Endothelial cell (in vitro differentiated cells): ENCODE data around the gene NRG2. TPM values are rescaled to one million over a fixed set of nuclear protein-coding genes. Genes with fewer than 3 reads are reported as not detected.

Experiments used
- DNase-seq: peaks from one replicate; pipeline ENCODE4 v3.0.0; 2021; ENCODE audit warnings: low spot score
- H3K27ac Mint-ChIP-seq: one replicate; pipeline ENCODE4 v1.8.0; 2021; ENCODE audit warnings: mixed read lengths, inconsistent platforms; ENCODE audit not compliant: unreplicated experiment
- H3K27me3 Mint-ChIP-seq: one replicate; pipeline ENCODE4 v1.8.0; 2021; ENCODE audit warnings: mild to moderate bottlenecking, moderate library complexity, mixed read lengths, inconsistent platforms; ENCODE audit not compliant: unreplicated experiment
- H3K36me3 Mint-ChIP-seq: one replicate; pipeline ENCODE4 v1.8.0; 2021; ENCODE audit warnings: mild to moderate bottlenecking, low read depth, mixed read lengths, inconsistent platforms; ENCODE audit not compliant: unreplicated experiment
- H3K4me1 Mint-ChIP-seq: one replicate; pipeline ENCODE4 v1.8.0; 2021; ENCODE audit warnings: mild to moderate bottlenecking, mixed read lengths, inconsistent platforms; ENCODE audit not compliant: unreplicated experiment
- H3K4me3 Mint-ChIP-seq: one replicate; pipeline ENCODE4 v1.8.0; 2021; ENCODE audit warnings: mild to moderate bottlenecking, mixed read lengths, inconsistent platforms; ENCODE audit not compliant: unreplicated experiment
- H3K9me3 Mint-ChIP-seq: one replicate; pipeline ENCODE4 v1.8.0; 2021; ENCODE audit warnings: mixed read lengths, inconsistent platforms; ENCODE audit not compliant: unreplicated experiment
- total RNA-seq: library from RNA; stranded (reverse); fragmentation: NEBNext Ultra II Directional; extraction: Animal tissue kit (Norgen Biotek cat#: 25700); gene quantifications from one replicate; pipeline ENCODE4 v1.2.1, GENCODE V29; 2021; ENCODE audit not compliant: unreplicated experiment
- TF ChIP-seq, protein P1 (sequence below): fragments of 200-600 bp; sonication (generic); IDR thresholded peaks from one replicate; pipeline ENCODE4 v1.5.0; 2021; ENCODE audit warnings: antibody characterized with exemption; ENCODE audit not compliant: unreplicated experiment

The NRG2 gene
- total RNA-seq, 1 donor from 2014 or later: not detected

DNA sequence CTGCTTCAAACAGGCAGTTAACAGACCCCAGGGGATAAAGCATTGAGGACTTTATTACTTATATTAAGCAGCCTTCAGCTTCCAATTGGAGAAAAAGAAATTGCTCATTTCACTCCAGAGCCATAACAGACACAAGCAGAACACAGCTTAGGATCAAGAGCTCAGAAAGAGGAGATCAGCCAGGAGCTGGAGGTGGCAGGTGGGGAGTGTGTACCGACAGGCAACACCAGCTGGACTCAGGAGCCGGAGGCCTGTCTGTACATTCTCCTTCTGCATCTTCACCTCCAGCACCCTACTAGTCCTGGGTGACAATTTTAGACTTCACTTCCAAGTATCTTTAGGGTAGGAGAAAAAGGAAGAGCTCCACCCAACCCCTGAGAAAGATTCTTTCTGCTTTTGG lies 35.8 kb downstream of the NRG2 start:
- H3K9me3 Mint-ChIP-seq: no peaks in the 10 kb centered on the region
- H3K4me1 Mint-ChIP-seq: no peaks in the 10 kb centered on the region
- TF ChIP-seq, protein P1, sequence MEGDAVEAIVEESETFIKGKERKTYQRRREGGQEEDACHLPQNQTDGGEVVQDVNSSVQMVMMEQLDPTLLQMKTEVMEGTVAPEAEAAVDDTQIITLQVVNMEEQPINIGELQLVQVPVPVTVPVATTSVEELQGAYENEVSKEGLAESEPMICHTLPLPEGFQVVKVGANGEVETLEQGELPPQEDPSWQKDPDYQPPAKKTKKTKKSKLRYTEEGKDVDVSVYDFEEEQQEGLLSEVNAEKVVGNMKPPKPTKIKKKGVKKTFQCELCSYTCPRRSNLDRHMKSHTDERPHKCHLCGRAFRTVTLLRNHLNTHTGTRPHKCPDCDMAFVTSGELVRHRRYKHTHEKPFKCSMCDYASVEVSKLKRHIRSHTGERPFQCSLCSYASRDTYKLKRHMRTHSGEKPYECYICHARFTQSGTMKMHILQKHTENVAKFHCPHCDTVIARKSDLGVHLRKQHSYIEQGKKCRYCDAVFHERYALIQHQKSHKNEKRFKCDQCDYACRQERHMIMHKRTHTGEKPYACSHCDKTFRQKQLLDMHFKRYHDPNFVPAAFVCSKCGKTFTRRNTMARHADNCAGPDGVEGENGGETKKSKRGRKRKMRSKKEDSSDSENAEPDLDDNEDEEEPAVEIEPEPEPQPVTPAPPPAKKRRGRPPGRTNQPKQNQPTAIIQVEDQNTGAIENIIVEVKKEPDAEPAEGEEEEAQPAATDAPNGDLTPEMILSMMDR: no peak
- no peak overlapping the region for H3K27ac Mint-ChIP-seq
- no peak for DNase-seq
- no peaks in the 10 kb centered on the region for H3K36me3 Mint-ChIP-seq
- H3K27me3 Mint-ChIP-seq: peaks cover 1% of the 10 kb centered on the region
- H3K4me3 Mint-ChIP-seq: no peak overlapping the region

DNA sequence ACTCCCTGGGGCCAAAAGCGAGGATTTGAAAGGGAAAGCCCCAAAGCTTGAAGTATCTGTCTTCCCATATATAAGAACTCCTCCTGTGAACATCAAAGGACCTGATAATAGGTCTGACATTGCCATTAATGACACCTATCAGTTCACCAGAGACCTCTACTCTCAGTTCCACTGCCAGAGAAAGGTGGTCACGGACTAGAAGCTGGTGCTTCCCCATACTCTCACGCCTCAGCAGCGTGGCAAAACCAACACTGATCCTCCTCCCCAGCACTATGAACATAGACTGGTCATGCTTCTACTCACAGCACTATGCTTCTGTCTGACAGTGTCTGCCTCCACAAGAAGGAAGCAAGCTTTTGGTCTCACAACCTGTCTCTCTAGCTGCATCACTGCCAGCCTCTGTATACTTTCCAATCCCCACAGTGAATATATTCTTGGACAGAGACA lies 37.9 kb downstream of the NRG2 start:
- H3K27ac Mint-ChIP-seq: no peak overlapping the region
- H3K4me1 Mint-ChIP-seq: no peaks in the 10 kb centered on the region
- TF ChIP-seq, protein P1: no peak
- peaks cover 5% of the 10 kb centered on the region for H3K27me3 Mint-ChIP-seq
- no peaks in the 10 kb centered on the region for H3K9me3 Mint-ChIP-seq
- H3K4me3 Mint-ChIP-seq: no peak overlapping the region
- no peaks in the 10 kb centered on the region for H3K36me3 Mint-ChIP-seq
- no peak for DNase-seq

DNA sequence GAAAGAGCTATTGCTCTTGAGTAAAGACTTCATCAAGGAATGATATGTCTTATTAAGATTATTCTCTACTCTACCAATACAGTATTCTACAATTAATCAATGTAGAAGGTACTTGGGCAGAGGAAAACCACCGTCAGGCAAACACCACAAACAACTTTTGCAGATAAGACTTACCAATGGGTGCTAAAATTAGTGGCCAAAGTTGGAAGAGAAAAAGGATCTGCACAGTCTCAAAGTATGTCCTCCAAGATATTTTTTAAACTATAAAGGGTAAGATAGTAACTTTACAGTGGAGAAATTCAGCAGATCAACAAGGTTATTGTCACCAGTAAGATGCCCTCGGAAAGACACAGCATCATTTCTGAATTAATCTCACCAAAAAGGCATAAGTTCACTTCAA lies 38.9 kb downstream of the NRG2 start:
- DNase-seq: no peak
- Mint-ChIP-seq H3K36me3 (no peaks in the 10 kb centered on the region), H3K4me1 (no peaks in the 10 kb centered on the region), H3K4me3 (no peak overlapping the region), H3K27me3 (peaks cover 5% of the 10 kb centered on the region), H3K9me3 (no peaks in the 10 kb centered on the region), H3K27ac (no peak overlapping the region)
- TF ChIP-seq, protein P1: no peak

DNA sequence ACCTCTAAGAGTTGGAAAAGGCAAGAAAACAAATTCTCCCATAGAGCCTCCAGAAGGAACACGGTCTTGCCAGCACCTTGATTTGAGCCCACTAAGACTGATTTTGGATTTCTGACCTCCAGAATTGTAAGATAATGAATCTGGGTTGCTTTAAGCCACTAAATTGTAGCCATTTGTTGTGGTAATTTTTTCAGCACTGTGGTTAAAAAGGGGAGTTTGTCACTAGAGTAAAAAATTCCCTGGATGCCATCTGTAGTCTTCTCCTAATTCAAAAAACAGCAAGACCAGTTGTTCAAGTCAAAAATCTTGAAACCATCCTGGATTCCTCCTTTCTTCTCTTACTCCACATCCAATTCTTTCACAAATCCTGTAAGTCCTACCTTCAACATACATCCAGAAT lies 39.6 kb downstream of the NRG2 start:
- DNase-seq: no peak
- no peak overlapping the region for H3K4me3 Mint-ChIP-seq
- H3K27ac Mint-ChIP-seq: no peak overlapping the region
- H3K27me3 Mint-ChIP-seq: peaks cover 5% of the 10 kb centered on the region
- H3K36me3 Mint-ChIP-seq: no peaks in the 10 kb centered on the region
- TF ChIP-seq, protein P1: no peak
- no peaks in the 10 kb centered on the region for H3K9me3 Mint-ChIP-seq
- H3K4me1 Mint-ChIP-seq: no peaks in the 10 kb centered on the region

DNA sequence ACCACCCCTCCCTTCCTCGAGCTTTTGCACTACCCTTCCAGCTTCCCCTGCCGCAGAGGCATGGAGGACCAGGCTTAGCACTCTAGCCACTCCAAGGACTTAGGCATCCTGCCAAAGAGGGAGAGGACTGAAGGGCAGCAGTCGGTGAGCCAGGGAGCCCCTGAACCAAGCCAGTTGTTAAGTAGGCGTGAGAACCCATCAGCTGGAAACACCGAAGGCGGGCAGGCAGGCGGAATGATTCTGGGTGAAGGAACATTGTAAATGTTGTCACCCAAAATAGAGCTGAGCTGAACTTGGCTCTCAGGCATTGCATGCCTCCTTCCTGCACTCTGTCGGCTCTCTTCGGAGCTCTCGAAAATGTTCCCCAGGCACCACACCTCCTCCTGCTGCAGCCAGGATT lies 42.8 kb downstream of the NRG2 start:
- no peak for DNase-seq
- Mint-ChIP-seq H3K27me3 (peaks cover 5% of the 10 kb centered on the region), H3K27ac (no peak overlapping the region), H3K4me1 (no peaks in the 10 kb centered on the region), H3K9me3 (no peaks in the 10 kb centered on the region), H3K36me3 (no peaks in the 10 kb centered on the region), H3K4me3 (no peak overlapping the region)
- TF ChIP-seq, protein P1: no peak
